Parathyroid adenoma (tissue), 2 donors: Measurements from ENCODE around the gene COLEC11.

ENCODE experiments used
- H2AFZ ChIP-seq: fragments of 300-600 bp; sonication (generic); one replicate; pipeline ENCODE4 v1.7.0; 2017; ENCODE audit warnings: antibody characterized with exemption, mild to moderate bottlenecking
- H3K27ac ChIP-seq: fragments of 300-600 bp; sonication (generic); one replicate; pipeline ENCODE4 v1.7.0; 2017
- H3K27me3 ChIP-seq: fragments of 300-600 bp; sonication (generic); one replicate; pipeline ENCODE4 v1.7.0; 2017; ENCODE audit warnings: low read length; ENCODE audit not compliant: control insufficient read depth, insufficient read depth
- H3K36me3 ChIP-seq: fragments of 300-600 bp; sonication (generic); one replicate; pipeline ENCODE4 v1.7.0; 2017; ENCODE audit warnings: low read length; ENCODE audit not compliant: control insufficient read depth, insufficient read depth
- H3K4me1 ChIP-seq: fragments of 300-600 bp; sonication (generic); one replicate; pipeline ENCODE4 v1.7.0; 2017; ENCODE audit warnings: control low read depth
- H3K4me2 ChIP-seq: fragments of 300-600 bp; sonication (generic); one replicate; pipeline ENCODE4 v1.7.0; 2017; ENCODE audit warnings: low read length
- H3K4me3 ChIP-seq: fragments of 300-600 bp; sonication (generic); one replicate; pipeline ENCODE4 v1.7.0; 2017; ENCODE audit warnings: low read depth, low read length
- H3K79me2 ChIP-seq: fragments of 300-600 bp; sonication (generic); one replicate; pipeline ENCODE4 v1.7.0; 2017; ENCODE audit warnings: control low read depth
- H3K9ac ChIP-seq: fragments of 300-600 bp; sonication (generic); one replicate; pipeline ENCODE4 v1.7.0; 2017; ENCODE audit warnings: mild to moderate bottlenecking
- H3K9me3 ChIP-seq: fragments of 300-600 bp; sonication (generic); one replicate; pipeline ENCODE4 v1.7.0; 2017; ENCODE audit warnings: low read length; ENCODE audit not compliant: control insufficient read depth
- CTCF ChIP-seq: fragments of 300-600 bp; sonication (generic); IDR thresholded peaks from one replicate; pipeline ENCODE4 v1.7.0; 2017; ENCODE audit warnings: antibody characterized with exemption, mild to moderate bottlenecking
- donor health status: primary hyperparathyroidism.

Gene COLEC11

GRCh38 chr2:3603536-3604206 is 8.8 kb downstream of the COLEC11 start:
- H3K4me1 ChIP-seq = no peaks in the 10 kb centered on the region
- no peaks in the 10 kb centered on the region for H3K79me2 ChIP-seq
- no peaks in the 10 kb centered on the region for H3K36me3 ChIP-seq
- no peak overlapping the region for H3K9ac ChIP-seq
- no peak overlapping the region for H3K4me2 ChIP-seq
- H3K9me3 ChIP-seq = no peaks in the 10 kb centered on the region
- no peaks in the 10 kb centered on the region for H3K27me3 ChIP-seq
- H3K27ac ChIP-seq = no peak overlapping the region
- no peak overlapping the region for H3K4me3 ChIP-seq
- no peak overlapping the region for H2AFZ ChIP-seq
- TF ChIP-seq CTCF = no peak

GRCh38 chr2:3604207-3604877 is 9.4 kb downstream of the COLEC11 start:
- H3K9me3 ChIP-seq = no peaks in the 10 kb centered on the region
- H3K4me3 ChIP-seq = no peak overlapping the region
- H3K79me2 ChIP-seq = no peaks in the 10 kb centered on the region
- no peaks in the 10 kb centered on the region for H3K36me3 ChIP-seq
- no peak overlapping the region for H3K27ac ChIP-seq
- no peaks in the 10 kb centered on the region for H3K27me3 ChIP-seq
- H3K4me2 ChIP-seq = no peak overlapping the region
- no peak for TF ChIP-seq CTCF
- H2AFZ ChIP-seq = no peak overlapping the region
- H3K9ac ChIP-seq = no peak overlapping the region
- no peaks in the 10 kb centered on the region for H3K4me1 ChIP-seq

- no peak overlapping the region for H3K9ac ChIP-seq
- peak overlapping the region; percentile 63 for H3K27ac ChIP-seq
These were observed 10.4 kb downstream of the COLEC11 start for GRCh38 chr2:3604991-3605961.

GRCh38 chr2:3606028-3606369 is 11.1 kb downstream of the COLEC11 start:
- no peaks in the 10 kb centered on the region for H3K79me2 ChIP-seq
- peak overlapping the region; percentile 63 for H3K27ac ChIP-seq
- no peaks in the 10 kb centered on the region for H3K4me1 ChIP-seq
- H3K27me3 ChIP-seq = no peaks in the 10 kb centered on the region
- no peak overlapping the region for H3K4me3 ChIP-seq
- H3K36me3 ChIP-seq = no peaks in the 10 kb centered on the region
- H3K9ac ChIP-seq = no peak overlapping the region
- H3K9me3 ChIP-seq = no peaks in the 10 kb centered on the region
- H2AFZ ChIP-seq = peak overlapping the region; percentile 95
- H3K4me2 ChIP-seq = no peak overlapping the region
- TF ChIP-seq CTCF = no peak

More at GRCh38 chr2:3604991-3605961, 10.4 kb downstream of the COLEC11 start:
- TF ChIP-seq CTCF = no peak
- Histone ChIP-seq H3K4me2 (no peak overlapping the region), H3K4me3 (no peak overlapping the region), H3K27me3 (no peaks in the 10 kb centered on the region), H3K4me1 (no peaks in the 10 kb centered on the region), H3K36me3 (no peaks in the 10 kb centered on the region), H3K79me2 (no peaks in the 10 kb centered on the region), H2AFZ (peak overlapping the region; percentile 95), H3K9me3 (no peaks in the 10 kb centered on the region)
